ENCODE results near the gene TMEM191B.
"Not testable (repeated sequence)": the region's sequence is repeated elsewhere in the genome, so short reads cannot be mapped to it uniquely, and the experiment has no call there.

DNA sequence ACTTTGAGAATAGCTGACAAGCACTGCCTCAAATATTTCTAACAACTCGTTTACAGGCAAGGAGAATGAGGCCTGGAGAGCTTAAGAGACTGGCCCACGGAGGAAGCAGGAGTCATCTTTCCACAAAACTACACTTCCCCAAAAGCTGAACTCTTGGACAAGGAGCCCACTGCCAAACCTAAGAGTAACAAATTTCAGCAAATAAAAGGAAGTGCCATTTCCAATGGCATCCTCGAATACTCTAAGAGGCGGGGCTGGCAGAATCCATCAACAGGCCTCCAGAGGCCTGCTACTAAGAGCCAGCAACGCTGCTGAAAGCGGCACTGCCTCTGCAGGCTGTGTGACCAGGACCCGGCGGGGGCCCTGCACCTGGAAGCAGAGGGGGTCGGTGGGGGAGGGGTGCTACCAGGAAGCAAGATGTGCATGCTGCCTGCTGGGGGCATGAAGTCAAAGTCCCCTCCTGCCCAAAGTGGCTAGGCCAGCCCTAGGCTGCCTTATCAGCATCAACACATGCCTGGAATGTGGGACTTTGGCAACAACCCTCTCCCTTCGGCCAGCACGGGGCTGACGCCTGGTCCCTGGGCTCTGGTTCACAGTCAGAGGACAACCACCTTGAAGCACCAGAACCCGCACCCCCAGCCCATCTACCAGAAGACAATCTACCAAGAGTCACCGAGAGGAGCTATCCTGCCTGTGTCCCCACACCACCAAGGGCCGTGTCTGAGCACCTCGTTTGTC lies 43.1 kb downstream of the TMEM191B start:
- not testable (repeated sequence) for TF ChIP-seq EZH2 (IDR thresholded peaks at IDR 0.05; ENCODE audit: borderline replicate concordance, low read length); CTCF (IDR thresholded peaks at IDR 0.05; ENCODE audit: low read length)

Data from OCI-LY1 (cell line).